Stomach (tissue), 4 donors: ENCODE measurements around the gene RABL6.
"Not testable (repeated sequence)": the region's sequence is repeated elsewhere in the genome, so short reads cannot be mapped to it uniquely, and the experiment has no call there.

Experiments used
- EP300 ChIP-seq: sonication (generic); formaldehyde crosslinking; IDR thresholded peaks from one replicate; pipeline ENCODE4 v1.6.1; 2017; ENCODE audit warnings: antibody characterized with exemption
- POLR2AphosphoS5 ChIP-seq, 3 donors: sonication (generic); formaldehyde crosslinking; IDR thresholded peaks; one replicate each; pipeline ENCODE4 v1.6.1; 2016; ENCODE audit warnings: antibody characterized with exemption in 3 of 3

GRCh38 chr9:136785565-136786355 lies 22.0 kb upstream of the RABL6 start:
- TF ChIP-seq EP300; POLR2AphosphoS5 (IDR thresholded peaks at IDR 0.05): not testable (repeated sequence)
